Fibroblast of villous mesenchyme (primary cell): ENCODE results near the gene ARHGAP21. TPM values are rescaled to one million over a fixed set of nuclear protein-coding genes. Genes with fewer than 3 reads are reported as not detected.

ENCODE experiments used
- DNase-seq: peaks from one replicate; pipeline ENCODE4 v3.0.0-alpha.2; 2010; ENCODE audit warnings: low read depth
- H3K4me3 ChIP-seq: 2 replicates; pipeline ENCODE4 v1.5.1; 2011; ENCODE audit warnings: low read depth, mild to moderate bottlenecking, low read length
- CTCF ChIP-seq: IDR thresholded peaks from 2 replicates; pipeline ENCODE4 v1.5.1; 2012; ENCODE audit warnings: low read depth, mild to moderate bottlenecking, low read length; ENCODE audit not compliant: insufficient read depth
- total RNA-seq: library from RNA; depleted of rRNA; stranded (reverse); fragments of >200 nt; gene quantifications from 2 replicates; pipeline ENCODE4 v1.2.3, GENCODE V29; 2012

The ARHGAP21 gene
- total RNA-seq, 1 donor = 136 TPM

GRCh38 chr10:24715246-24715769 lies 8.4 kb downstream of the ARHGAP21 start:
- no peak for DNase-seq
- TF ChIP-seq CTCF = no peak
- no peak overlapping the region for H3K4me3 ChIP-seq

- H3K4me3 ChIP-seq = no peak overlapping the region
- DNase-seq = no peak
- no peak for TF ChIP-seq CTCF
Observed at GRCh38 chr10:24713086-24713485, 10.6 kb downstream of the ARHGAP21 start.

GRCh38 chr10:24711465-24711864 lies 12.2 kb downstream of the ARHGAP21 start:
- H3K4me3 ChIP-seq = no peak overlapping the region
- TF ChIP-seq CTCF = no peak
- no peak for DNase-seq

- no peak for DNase-seq
- no peak for TF ChIP-seq CTCF
- no peak overlapping the region for H3K4me3 ChIP-seq
Observed at GRCh38 chr10:24708081-24708480, 15.6 kb downstream of the ARHGAP21 start.

- H3K4me3 ChIP-seq = no peak overlapping the region
- no peak for TF ChIP-seq CTCF
- no peak for DNase-seq
Observed at GRCh38 chr10:24707445-24707844, 16.2 kb downstream of the ARHGAP21 start.

- DNase-seq = peak; percentile 97
- H3K4me3 ChIP-seq = no peak overlapping the region
- no peak for TF ChIP-seq CTCF
Observed at GRCh38 chr10:24706479-24707118, 17.1 kb downstream of the ARHGAP21 start.

- TF ChIP-seq CTCF = no peak
- peak overlapping the region; percentile 33 for H3K4me3 ChIP-seq
- DNase-seq = peak; percentile 97
Observed at GRCh38 chr10:24703700-24704099, 20.0 kb downstream of the ARHGAP21 start.
